ENCODE data around the gene PRDM15.
A peak's percentile ranks its signal among the peaks of the same experiment; 100 is the strongest.

DNA sequence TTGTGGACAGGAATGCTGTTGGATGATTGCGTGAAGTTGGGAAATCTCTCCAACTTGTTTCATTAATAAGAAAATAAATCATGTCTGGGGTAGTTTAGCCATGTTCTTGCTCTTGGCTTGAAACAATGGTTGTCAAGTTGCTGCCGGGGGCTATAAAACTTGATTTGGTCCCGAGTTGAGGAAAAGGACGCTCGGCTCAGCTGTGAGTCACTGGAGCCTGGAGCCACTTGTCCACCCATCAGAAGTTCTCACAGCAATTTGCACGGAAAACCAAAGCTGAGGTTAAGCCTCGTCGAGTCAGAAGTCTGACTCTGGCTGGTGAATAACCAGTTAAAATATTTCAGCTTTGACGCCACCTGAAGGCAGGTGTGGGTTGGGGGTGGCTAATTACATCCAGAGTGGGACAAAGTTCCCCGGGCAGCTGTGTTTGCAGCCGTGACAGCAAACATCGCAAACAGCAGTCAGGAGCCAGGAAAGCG is 92.6 kb downstream of the PRDM15 start:
- TF ChIP-seq, protein P1, sequence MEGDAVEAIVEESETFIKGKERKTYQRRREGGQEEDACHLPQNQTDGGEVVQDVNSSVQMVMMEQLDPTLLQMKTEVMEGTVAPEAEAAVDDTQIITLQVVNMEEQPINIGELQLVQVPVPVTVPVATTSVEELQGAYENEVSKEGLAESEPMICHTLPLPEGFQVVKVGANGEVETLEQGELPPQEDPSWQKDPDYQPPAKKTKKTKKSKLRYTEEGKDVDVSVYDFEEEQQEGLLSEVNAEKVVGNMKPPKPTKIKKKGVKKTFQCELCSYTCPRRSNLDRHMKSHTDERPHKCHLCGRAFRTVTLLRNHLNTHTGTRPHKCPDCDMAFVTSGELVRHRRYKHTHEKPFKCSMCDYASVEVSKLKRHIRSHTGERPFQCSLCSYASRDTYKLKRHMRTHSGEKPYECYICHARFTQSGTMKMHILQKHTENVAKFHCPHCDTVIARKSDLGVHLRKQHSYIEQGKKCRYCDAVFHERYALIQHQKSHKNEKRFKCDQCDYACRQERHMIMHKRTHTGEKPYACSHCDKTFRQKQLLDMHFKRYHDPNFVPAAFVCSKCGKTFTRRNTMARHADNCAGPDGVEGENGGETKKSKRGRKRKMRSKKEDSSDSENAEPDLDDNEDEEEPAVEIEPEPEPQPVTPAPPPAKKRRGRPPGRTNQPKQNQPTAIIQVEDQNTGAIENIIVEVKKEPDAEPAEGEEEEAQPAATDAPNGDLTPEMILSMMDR (optimal IDR thresholded peaks at IDR 0.05 in 1 of 3, IDR thresholded peaks at IDR 0.05 in 1 of 3, conservative IDR thresholded peaks at IDR 0.05 in 1 of 3; ENCODE audit: extremely low read depth in 1 of 3, insufficient read depth in 2 of 3, low read length in 3 of 3), result peak in 1 of 3 experiments; percentile 39
- TF ChIP-seq EZH2 (IDR thresholded peaks at IDR 0.05; ENCODE audit: low read length), result no peak
